ENCODE data around the gene DCANP1. TPM values are rescaled to one million over a fixed set of nuclear protein-coding genes. Genes with fewer than 3 reads are reported as not detected.
A peak's percentile ranks its signal among the peaks of the same experiment; 100 is the strongest.

DCANP1 gene
- total RNA-seq, 2 donors from 2014 or later: not detected

DNA sequence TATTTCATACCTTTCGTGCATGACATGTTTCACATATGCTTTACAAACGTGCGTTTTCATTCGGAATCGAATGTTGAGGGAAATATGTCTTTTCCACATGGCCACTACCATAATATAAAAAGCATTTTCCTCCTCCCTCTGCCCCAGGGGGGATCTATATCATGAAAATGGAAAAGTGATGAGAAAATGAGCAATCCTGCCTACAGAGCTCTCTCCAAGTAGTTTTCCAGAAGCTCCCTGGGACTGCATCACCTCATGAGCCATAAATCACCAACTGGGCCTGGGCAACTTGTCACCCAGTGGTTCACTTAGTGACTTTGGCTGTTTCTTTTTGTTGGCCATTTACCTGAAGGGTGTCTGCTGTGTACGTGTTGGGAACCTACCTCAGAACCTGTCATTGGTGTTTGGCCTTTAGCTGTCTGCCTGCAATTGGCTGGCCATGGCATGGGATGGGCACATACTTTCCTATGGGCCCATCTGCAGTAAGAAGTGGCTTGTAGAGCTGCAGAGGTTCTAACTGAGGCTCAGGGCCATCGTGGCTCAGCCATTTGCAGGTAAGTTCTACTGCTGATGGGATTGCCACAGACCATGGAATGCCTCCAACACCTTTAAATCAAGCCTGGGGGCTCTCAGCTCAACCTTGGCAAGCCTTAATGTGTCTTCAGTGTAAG, 14.5 kb upstream of the DCANP1 start:
- intact Hi-C loops (cut with DNase I): loop anchor here (2.0 to 10.0 kb wide), 2 partner anchors 89 to 373 kb away; partner anchors contain the start of gene SLC25A48 (in 1 of the 2)
- DNase-seq (no peak), ATAC-seq (no peak)

DNA sequence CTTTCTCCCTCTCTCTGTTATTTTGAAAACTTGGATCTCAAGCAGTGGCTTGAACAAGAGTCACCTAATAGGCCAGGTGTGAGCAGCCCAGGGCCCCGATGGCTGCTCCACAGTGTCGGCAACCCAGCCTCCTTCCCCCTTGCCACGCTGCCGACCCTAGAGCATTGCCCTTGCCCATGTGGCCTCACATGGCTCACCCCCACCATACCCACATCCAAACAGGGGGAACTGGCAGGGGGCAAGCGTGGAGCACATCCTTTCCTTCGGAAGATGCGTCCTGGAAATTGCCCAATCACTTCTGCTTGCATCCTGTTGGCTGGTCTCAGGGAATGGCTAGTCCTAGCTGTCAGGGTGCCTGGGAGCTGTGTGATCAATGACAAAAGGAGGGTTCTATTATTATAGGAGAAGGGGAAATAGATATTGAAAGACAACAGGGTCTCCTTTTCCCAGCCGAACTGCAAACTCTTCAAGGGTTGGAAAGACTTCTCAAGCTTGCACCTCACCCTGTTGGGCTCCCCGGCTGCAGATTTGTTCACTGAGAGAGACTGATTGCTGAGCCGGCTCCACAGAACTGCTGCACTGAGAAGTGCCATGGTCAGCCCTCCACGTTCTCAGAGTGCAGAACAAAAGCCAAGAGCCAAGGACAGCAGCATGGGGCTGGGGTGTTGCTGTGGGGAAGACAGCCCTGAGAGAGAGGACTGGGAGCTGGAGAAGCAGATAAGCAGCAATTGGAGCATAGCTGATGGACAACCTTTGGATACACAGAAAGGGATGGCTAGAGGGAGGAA, 13.3 kb upstream of the DCANP1 start:
- no peak for DNase-seq
- intact Hi-C loops (cut with DNase I): loop anchor here in 1 of 2 donors (10.0 kb wide), 1 partner anchor 374 kb away; the partner anchor contains the start of gene SLC25A48
- ATAC-seq: no peak

DNA sequence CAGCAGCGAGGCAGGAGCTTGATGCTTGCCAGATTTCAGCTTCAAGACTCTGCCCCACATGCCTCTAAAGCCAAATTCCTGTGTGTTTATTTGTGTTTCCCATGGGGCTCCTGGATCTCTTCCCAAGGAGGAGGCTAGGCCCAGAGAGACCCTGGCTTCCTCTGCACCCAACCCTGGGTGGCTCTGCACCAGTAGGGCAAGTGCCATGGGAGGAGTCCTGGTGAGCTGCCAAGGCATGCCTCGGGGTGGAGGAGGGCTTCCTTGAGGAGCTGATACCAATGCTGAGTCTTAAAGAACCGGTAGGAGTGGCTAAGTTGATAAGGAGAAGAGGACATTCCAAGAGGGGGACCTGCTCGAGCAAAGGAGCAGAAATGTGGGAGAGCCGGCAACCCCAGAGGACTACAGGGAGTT, 11.8 kb upstream of the DCANP1 start:
- intact Hi-C loops (cut with DNase I): no loop called here
- ATAC-seq (peak; percentile 33 to 79), DNase-seq (peak; percentile 42)

DNA sequence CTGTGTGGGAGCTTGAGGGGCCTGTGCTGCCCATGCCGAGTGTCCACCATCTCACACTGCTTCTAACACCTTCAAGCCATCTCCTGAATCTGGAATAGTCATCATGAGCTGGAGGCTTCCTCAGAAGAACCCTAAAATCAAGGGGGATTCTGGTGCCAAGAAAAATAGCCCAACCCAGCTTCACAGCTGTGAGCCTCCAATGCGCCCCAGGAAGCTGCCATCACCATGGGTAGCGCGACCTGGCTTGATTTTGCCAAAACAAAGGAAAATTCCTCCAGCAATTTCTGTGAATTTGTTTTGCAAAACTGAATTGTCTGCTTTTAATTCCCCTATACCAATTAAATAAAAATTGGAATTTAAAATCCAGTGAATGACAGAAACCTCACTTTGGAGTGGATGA, 11.2 kb upstream of the DCANP1 start:
- DNase-seq (no peak), ATAC-seq (no peak)
- intact Hi-C loops (cut with DNase I): no loop called here

DNA sequence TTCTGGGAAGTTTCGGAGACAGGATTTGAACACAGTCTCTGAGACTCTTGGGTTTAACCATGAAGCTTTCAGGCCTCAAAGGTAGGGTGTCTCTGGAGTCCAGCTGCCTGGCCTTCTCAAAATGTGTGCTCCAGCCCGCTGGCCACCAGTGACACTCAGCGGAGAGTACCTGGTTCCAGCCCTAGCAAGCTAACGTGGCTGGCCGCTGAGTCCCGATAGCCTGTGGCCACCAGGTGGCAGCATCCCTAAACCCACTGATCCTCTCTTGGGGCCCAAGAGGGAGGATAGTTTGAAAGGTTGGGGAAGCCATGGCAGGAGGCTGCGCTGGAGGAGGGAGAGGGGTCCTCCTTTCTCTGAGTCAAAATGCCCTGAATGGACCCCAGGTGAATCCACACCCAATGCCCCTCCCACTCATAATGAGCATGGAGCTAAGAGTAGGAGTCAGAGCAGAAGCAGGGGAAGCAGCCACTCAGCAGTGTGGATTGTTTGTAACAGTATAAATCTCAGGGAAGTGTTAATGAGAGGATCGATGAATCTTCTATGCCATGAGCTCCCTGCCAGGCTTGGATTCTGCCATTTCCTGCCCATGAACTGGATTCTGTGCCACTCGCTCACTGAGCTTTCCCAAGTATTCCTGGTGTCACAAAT, 10.4 kb upstream of the DCANP1 start:
- DNase-seq: peak; percentile 64
- ATAC-seq: peak; percentile 36 to 55
- intact Hi-C loops (cut with DNase I): no loop called here

DNA sequence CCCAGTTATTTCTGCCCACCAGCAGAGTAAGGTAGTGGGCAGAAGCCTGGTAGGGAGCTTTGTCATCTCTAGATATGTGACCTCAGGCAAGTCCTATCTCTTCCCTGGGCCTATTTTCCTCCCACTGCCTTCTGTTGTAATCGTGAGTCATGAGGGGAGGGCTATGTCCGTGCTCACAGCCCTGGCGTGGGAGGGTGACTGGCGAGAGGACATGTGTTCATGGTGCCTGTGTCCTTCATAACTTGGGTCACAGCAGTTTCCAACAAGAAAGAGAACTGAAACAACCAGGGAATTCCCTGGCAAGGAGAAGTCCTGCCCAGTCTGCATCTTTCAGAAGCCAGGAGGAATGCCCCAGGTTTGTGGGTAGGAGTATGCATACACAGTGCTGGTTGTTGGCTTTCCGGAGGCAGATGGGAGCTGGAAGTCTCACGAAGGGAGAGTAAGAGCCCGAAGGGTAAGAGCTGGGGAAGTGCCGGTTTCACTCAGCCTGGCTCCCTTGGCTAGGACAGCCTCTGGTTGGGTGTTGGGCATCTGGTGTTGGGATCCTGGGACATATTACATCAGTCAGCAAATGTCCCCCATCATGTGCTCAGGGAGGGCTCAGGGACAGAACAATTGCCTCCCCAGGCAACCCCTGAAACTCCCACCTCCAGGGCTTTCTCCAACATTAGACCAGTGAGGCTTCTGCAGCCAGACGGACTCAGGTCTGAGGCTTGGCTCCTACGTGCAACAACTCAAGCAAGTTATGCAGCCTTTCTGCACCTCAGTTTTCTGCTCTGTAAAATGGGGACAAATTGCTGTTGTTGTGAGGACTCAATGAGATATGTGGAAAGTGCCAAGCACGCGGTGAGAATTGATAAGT, 9.3 kb upstream of the DCANP1 start:
- intact Hi-C loops (cut with DNase I): no loop called here
- DNase-seq: peak; percentile 68
- ATAC-seq: peak; percentile 64 to 89

DNA sequence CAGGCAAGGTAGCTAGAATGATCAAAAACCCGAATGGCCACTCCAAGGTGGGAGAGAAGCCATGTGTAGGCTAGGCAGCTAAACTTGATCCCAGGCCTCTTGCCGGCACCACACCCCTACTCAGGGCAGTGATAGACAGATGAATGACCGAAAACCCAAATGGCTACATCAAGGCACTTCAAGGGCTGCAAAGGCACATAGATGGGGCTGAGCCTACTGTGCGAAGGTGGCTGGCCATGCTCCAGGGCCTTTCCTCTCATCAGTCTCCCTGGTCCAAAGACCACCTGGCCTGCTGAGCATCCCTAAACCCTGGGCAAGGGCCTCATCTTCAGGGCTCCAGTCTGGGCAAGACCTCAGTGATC, 8.7 kb upstream of the DCANP1 start:
- DNase-seq (no peak), ATAC-seq (no peak)
- intact Hi-C loops (cut with DNase I): no loop called here

DNA sequence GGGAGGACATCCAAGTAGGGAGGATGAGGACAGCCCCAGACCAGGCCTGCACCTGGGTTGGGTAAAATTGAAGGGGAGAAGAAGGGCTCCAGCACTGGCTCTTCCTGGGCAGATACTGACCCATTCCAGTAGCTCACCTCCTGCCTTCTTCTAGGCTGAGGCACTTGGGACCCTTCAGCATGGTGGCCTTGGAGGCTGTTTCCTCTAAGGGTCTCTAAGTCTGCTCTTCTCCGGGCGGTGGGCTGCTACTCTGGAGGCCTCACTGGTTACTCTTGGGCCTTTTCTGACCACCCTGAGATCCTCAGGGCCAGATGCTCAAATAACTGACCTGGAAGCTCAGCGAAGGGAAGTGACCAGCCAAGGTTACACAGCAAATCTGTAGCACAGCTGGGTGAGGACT, 7.8 kb upstream of the DCANP1 start:
- DNase-seq (no peak), ATAC-seq (no peak)
- intact Hi-C loops (cut with DNase I): no loop called here

DNA sequence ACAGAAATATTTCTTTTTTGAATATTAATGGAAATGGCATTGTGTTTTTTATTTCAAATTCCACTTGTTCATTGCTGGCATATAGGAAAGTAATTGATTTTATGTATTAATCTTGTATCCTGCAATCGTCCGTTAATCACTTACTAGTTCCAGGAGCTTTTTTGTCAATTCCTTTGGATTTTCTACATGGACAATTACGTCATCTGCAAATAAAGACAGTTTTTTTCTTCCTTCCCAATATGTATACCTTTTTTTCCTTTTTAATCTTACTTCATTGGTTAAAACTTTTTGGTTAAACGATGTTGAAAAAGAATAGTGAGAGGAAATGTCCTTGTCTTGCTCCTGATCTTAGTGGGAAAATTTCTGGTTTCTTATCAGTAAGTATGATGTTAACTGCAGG, 6.5 kb upstream of the DCANP1 start:
- ATAC-seq: no peak
- intact Hi-C loops (cut with DNase I): no loop called here
- no peak for DNase-seq

DNA sequence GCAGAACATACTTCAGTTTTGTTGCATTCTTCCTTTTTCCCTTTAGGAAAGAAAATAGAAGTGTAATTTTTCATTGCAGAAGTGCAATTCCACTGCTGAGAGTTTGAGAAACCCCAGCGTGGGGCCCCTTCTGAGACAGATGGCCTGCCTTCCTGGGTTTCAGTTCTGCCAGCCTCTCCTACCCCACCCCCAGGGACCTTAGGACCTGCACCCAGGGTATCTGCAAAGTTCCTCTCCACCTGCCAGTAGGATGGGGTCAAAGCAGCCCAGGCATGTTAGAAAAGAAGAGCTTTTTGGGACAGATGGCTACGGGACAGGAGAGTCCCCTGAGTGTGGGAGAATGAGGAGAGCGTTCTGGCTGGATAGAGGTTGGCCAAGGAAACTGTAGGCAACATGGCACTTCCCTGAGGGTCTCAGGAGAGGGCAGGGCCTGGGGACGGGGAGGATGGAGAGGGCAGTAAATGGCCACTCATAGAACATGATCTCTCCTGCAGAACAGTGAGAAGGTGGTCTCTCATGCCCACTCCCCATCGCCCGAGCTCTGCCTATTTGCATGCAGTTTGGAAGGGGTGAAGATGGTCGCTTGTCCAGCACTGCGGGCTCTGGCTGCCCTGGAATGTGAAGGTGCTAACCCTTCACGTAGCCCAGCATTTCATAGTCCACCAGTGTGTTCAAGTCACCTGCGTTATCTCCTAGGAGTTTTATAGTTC, 5.3 kb upstream of the DCANP1 start, which contains the start of gene TIFAB:
Gene TIFAB, minus strand, starts transcription at position 31 of the 710 bp plus-strand sequence. CDS start 2,412 bp downstream, outside the sequence.
- no peak for DNase-seq

DNA sequence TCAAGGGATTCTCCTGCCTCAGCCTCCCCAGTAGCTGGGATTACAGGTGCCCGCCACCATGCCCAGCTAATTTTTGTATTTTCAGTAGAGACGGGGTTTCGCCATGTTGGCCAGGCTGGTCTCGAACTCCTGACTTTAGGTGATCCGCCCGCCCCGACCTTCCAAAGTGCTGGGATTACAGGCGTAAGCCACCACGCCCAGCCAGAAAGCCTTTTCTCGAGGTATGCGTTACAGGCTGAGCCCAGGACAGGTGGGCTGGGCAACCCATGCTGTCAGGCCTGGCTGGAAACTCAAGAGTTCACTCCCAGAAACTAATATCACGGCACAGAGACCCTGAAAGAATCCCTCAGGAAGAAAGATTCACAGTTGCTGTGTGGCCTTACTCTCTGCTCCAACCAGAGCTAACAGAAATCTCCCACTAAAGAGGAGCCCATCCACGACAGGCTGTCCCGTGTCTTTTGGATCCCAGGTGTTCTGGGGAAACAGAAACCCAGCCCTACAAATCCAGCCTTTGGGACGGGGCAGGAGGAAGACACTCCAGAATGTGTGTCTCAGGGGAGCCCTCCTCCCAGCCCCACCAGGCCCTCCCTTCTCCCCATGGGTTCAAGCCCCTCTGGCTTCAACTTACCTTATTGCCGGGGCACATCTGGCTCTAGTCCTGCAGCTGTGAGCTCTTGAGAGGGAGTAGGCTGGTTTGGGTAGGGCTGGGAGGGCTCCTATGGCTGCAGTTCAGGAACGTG, 4.6 kb upstream of the DCANP1 start:
- ATAC-seq (no peak), DNase-seq (no peak)
- intact Hi-C loops (cut with DNase I): no loop called here

More for the DNA sequence above, 5.3 kb upstream of the DCANP1 start, which contains the start of gene TIFAB:
- ATAC-seq: no peak
- intact Hi-C loops (cut with DNase I): no loop called here

DNA sequence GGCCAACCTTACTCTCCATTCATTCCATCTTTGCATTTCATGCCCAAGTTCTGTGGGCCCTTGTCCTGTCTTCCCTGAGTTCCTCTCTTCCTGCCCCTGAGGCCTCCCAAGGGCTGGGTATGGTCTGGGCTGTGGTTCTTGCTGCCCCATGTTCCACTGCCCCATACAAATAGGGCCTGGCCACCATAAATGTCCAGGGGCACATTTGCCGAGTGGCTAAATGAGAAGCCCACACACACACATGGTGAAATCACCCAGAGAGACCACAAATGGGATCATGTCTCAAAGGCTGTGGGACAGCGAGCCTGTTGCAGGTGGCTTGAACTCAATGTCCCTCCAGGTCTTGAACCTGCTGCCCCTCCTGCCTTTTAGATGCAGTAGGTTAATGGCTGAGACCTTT, 3.8 kb upstream of the DCANP1 start:
- ATAC-seq: no peak
- DNase-seq: no peak

DNA sequence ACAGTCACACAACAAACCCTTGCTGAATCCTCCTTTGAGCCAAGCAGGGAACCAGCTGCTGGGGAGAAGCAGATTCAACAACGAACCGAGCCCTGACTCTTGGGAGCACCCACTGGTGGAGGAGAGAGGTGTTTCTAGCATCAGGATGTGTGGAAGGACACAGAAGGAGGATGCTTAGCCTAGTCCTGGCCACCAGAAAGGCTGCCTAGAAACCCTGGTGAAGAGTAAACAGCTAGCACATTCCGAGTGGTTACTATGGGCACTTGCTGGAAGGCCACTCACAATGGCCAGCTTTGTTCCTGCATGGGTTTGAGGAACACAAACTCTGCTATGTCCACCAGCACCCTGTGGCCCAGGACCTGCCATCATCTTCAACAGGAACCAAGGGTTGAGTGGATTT, 3.2 kb upstream of the DCANP1 start:
- intact Hi-C loops (cut with DNase I): no loop called here
- ATAC-seq (no peak), DNase-seq (no peak)

More for the DNA sequence above, 3.8 kb upstream of the DCANP1 start:
- intact Hi-C loops (cut with DNase I): no loop called here

DNA sequence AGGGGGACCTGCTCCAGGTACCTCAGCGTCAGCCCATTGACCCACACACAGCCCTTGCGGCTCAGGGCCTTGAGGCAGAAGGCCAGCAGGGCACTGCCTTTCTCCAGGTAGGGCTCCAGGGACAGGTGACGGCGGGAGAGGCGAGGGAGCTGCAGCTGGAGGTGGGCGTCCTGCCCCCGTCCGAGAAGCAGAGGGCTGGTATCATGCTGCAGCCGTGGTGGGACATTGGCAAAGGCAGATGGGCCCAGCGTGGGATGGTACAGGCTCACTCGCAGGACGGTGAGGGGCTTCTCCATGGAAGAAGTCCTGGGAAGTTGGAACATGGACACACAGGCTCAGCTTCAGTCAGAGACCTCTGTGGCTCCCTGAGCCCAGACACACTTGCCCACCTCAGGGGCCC, 2.5 kb upstream of the DCANP1 start:
- no peak for DNase-seq
- no peak for ATAC-seq
- intact Hi-C loops (cut with DNase I): no loop called here

DNA sequence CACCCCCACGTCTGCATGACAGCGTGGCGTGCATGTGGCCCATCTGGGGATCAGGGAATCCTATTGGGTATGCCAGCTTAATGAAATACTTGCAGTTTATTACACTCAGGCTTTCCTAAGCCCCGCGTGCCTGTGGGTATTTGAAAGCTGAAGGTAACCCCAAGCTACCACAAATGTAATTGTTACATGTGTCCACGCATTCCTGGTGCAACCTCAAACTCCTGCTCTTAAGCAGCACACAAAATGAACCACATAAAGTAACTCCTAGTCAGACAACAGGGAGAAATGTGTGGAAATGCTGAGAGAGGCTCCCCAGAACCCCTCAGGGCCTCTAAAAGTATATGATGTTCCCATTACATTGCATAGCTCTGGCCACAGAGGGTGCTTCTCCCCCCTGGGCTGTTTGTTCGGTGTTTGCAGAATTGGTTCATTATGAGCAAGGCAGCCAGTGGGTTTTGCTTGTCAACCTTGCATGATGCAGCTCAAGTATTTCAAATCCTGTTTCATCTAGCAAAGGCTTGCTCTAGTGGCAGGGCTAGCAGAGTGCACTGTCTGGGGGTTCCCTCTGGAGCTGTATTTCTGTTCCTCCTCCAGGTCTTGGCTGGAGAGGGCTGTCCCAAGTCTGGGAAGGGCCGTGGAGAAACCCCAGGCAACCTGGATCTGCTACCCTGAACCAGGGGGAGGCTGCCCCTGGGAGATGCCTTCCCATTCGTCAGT, 1.8 kb upstream of the DCANP1 start:
- DNase-seq (no peak), ATAC-seq (no peak)
- intact Hi-C loops (cut with DNase I): no loop called here

DNA sequence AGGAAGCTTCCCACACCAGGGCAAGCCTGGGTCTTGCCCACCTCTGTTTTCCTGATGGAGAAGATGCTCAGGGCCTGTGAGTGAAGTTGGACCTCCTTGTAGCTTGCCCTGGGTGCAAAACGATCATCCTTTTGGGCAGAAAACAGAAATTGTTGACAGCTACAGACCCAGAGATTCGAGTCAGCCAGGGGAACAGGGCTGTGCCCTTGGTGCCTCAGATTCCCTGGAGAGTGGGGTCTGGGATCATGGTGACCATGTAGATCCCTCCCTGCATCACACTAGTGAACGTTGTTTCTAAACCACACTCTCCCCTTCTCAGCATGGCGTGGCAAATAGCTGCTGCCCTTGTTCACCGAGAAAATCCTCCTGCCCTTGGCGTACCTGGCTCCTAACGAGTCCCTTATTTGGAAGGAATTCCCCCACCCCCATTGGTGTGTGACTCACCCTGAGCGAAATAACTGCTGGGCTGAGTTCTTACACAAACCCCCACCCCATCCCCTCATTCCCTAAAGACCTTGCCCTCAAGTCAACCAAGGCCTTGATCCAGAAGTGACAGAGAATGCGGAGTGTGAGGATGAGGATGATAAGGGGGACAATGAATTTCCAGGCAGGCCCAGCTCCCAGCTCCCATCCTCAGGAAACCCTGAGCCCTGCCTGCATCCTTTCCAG, 1.1 kb upstream of the DCANP1 start:
- intact Hi-C loops (cut with DNase I): no loop called here
- DNase-seq (no peak), ATAC-seq (no peak)

DNA sequence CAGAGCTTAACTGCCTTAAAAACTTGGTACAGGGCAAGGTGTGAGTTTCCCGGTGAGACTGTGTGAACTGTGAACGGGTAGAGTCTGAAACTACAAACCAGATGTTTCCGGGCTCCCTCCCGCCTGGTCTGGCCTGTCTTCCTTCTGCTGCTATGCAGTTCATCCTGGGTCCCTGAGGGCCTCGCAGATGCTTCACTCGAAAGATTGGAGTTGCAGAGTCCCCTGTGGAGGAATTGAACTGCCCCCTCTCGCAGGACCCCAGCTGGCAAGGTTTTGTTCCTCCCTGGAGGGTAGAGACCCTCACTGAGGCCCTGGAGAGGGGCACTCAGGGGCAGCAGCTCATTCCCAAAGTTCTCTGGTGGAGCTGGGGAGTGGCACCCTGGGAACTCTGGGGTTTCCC, 533 bp downstream of the DCANP1 start:
- intact Hi-C loops (cut with DNase I): no loop called here
- ATAC-seq: no peak
- no peak for DNase-seq

Measured in left cardiac atrium (tissue), 4 donors.